Thoracic aorta (tissue), 2 donors: ENCODE results near the gene LIME1. TPM values are rescaled to one million over a fixed set of nuclear protein-coding genes. Genes with fewer than 3 reads are reported as not detected.

Experiments used
- ATAC-seq: fragments of 150-250 bp; one replicate; pipeline ENCODE4 v1.8.0; 2017; ENCODE audit warnings: low read depth; ENCODE audit not compliant: insufficient number of reproducible peaks, low FRiP score
- DNase-seq: peaks from one replicate; pipeline ENCODE4 v3.0.0-alpha.2; 2020; ENCODE audit warnings: low spot score
- H3K27ac ChIP-seq, 2 donors: fragments of 200-600 bp; sonication (generic); 1 replicate in 1 of 2; 2 replicates in 1 of 2; pipeline ENCODE4 v1.5.1; 2016; ENCODE audit warnings: mild to moderate bottlenecking in 2 of 2, moderate library complexity in 2 of 2
- H3K27me3 ChIP-seq: fragments of 200-600 bp; sonication (generic); replicated peaks from 2 replicates; pipeline ENCODE4 v1.6.0; 2016; ENCODE audit warnings: mild to moderate bottlenecking; ENCODE audit not compliant: insufficient read depth
- H3K36me3 ChIP-seq: fragments of 200-600 bp; sonication (generic); one replicate; pipeline ENCODE4 v1.5.1; 2016
- H3K4me1 ChIP-seq, 2 donors: fragments of 200-600 bp; sonication (generic); 1 replicate in 1 of 2; 2 replicates in 1 of 2; pipeline versions ENCODE4 v1.5.1 to v1.6.0; 2016; ENCODE audit warnings: low read depth in 2 of 2, mild to moderate bottlenecking in 1 of 2; ENCODE audit not compliant: control insufficient read depth in 1 of 2
- H3K4me3 ChIP-seq: fragments of 200-600 bp; sonication (generic); 2 replicates; pipeline ENCODE4 v1.5.1; 2016; ENCODE audit warnings: mild to moderate bottlenecking
- H3K9me3 ChIP-seq: fragments of 200-600 bp; sonication (generic); 2 replicates; pipeline ENCODE4 v1.5.1; 2016
- total RNA-seq, 2 donors: library from RNA; depleted of rRNA; stranded (reverse); fragments of >200 nt; gene quantifications; one replicate each; pipeline versions ENCODE4 v1.1.0 to v1.2.3, GENCODE V29; 2016
- TF ChIP-seq, protein P1 (sequence below): fragments of 200-600 bp; sonication (generic); IDR thresholded peaks from one replicate; pipeline ENCODE4 v1.5.1; 2019; ENCODE audit warnings: antibody characterized with exemption

Gene LIME1
- total RNA-seq, 2 donors from 2014 or later: 15.6 to 26.5 TPM

DNA sequence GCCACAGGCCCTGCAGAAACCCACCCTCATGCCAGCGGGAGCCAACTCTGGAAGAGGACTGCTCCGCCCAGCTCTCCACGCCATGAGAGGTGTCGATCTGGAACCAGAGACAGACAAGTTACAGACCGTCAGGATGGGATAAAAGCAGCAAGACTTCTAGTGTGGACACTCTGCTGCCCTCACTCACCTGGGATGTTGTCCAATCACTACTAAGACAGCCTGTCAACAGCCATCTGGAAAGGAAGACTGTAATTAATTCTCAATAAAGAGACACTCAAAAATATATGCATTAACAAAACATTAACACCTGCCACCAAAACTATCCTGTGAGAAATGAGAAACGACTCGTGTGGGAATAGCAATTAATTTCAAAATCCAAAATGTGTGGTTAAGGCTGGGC lies 31.4 kb downstream of the LIME1 start:
- Histone ChIP-seq H3K4me1 (no peaks in the 10 kb centered on the region), H3K27me3 (no peaks in the 10 kb centered on the region), H3K27ac (no peak overlapping the region), H3K4me3 (no peak overlapping the region), H3K9me3 (no peaks in the 10 kb centered on the region), H3K36me3 (peaks cover 3% of the 10 kb centered on the region)
- DNase-seq: no peak
- TF ChIP-seq, protein P1, sequence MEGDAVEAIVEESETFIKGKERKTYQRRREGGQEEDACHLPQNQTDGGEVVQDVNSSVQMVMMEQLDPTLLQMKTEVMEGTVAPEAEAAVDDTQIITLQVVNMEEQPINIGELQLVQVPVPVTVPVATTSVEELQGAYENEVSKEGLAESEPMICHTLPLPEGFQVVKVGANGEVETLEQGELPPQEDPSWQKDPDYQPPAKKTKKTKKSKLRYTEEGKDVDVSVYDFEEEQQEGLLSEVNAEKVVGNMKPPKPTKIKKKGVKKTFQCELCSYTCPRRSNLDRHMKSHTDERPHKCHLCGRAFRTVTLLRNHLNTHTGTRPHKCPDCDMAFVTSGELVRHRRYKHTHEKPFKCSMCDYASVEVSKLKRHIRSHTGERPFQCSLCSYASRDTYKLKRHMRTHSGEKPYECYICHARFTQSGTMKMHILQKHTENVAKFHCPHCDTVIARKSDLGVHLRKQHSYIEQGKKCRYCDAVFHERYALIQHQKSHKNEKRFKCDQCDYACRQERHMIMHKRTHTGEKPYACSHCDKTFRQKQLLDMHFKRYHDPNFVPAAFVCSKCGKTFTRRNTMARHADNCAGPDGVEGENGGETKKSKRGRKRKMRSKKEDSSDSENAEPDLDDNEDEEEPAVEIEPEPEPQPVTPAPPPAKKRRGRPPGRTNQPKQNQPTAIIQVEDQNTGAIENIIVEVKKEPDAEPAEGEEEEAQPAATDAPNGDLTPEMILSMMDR: no peak
- ATAC-seq: no peak

DNA sequence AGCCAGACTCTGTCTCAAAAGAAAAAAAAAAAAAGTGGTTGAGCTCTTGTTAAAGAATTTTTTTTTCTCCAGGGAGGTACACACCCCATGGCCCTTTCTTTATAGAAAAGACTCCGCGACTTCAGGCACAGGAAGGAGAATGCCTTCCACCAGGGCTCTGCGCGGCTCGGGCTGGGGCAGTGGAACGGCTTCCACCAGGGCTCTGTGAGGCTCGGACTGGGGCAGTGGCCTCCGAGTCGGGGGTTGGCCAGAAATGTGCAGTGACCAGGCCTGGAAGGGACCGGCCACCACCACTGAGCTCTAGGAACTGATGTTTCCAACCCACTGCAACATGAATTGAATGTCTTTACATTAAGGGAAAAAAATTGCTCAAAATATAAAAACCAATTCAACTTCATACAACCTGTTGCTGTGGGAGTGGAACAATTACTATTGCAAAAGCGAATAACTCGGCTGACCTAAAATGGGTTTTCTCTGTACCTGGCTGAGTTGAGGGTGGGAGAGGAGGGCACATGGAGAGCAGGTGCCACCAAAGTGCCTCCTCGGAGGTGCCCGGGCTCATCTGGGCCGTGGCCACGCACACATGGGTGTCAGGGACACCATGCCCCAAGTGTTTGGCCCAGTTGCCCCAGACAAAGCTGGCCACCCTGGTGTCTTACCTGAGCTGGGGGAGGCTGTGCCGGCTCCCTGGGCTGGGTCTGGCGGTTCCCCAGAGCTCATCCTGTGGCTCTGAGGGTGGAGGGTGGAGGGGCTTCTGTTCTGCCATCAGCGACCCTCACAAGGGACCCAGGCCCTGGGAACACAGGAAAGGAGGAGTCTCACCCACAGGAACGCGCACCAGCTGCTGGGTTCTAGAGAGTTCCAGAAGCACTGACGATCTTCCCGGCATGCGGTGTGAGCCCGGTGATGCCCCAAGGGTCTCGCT lies 32.4 kb downstream of the LIME1 start:
- H3K27me3 ChIP-seq: no peaks in the 10 kb centered on the region
- ATAC-seq (no peak), DNase-seq (no peak)
- no peaks in the 10 kb centered on the region for H3K9me3 ChIP-seq
- peaks cover 0 to 4% of the 10 kb centered on the region in 2 donors for H3K4me1 ChIP-seq
- H3K27ac ChIP-seq: no peak overlapping the region
- H3K36me3 ChIP-seq: peaks cover 3% of the 10 kb centered on the region
- TF ChIP-seq, protein P1: no peak
- no peak overlapping the region for H3K4me3 ChIP-seq

DNA sequence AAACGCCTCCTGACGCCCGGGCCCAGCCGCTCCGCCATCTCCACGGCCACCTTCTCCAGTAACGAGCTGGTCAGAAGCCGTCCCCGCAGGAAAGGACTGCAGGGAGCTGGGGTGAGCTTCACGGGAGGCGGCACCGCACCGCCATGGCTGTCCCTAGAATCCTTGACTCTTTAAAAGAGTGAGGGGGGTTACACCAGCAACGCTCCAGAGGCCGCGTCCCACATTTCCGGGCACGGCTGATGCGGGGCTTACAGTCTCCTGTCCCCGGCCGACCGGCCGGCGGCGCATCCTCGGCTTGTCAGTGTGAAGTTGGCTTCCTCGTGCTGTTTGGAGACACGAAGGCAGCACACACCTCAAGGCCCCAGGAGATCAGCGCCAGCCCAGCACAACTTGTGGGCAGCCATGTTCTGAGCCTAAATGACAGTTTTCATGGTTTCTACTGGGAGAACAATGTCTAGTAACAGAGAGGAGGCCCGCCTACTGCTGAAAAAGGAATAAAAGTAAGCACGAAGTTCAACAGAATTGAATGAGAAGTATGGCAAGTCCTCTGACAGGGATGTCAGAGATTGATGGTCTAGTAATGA lies 33.5 kb downstream of the LIME1 start:
- H3K27ac ChIP-seq: no peak overlapping the region
- no peak for DNase-seq
- TF ChIP-seq, protein P1: no peak
- H3K4me1 ChIP-seq: peaks cover 0 to 10% of the 10 kb centered on the region in 2 donors
- no peak overlapping the region for H3K4me3 ChIP-seq
- no peak for ATAC-seq
- no peaks in the 10 kb centered on the region for H3K27me3 ChIP-seq
- H3K9me3 ChIP-seq: no peaks in the 10 kb centered on the region
- H3K36me3 ChIP-seq: peaks cover 3% of the 10 kb centered on the region

DNA sequence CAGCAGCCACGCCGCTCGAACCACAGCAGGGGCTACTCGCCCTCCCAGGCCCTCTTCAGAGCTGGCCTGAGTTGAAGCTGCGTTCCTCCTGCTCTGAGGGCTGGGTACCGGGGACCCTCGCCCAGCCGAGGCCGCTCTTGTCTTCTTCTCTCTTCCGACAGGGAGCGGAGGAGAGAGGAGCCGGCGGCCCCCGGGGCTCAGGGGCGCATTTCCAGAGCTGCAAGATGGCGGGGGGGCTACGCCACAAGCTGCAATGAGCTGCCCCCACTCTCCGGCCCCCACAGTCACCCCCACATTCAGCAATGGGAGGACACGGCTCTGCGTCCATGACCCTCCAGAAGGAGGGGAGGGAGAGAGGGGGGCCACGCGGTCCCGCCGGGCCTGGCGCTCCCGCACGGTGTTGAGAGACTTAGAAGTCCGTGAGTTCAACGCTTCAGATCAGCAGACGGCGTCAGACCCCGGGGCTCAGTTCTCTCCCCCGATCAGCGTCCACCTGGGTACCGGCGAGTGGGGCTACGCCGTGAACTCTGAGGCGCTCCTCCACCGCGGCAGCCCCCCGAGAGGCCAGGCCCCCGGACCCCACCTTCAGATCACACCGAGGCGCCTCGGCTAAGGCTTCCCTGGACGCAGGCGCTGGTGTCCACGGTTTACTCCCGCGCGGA lies 34.7 kb downstream of the LIME1 start:
- Histone ChIP-seq H3K27ac (no peak overlapping the region), H3K4me3 (no peak overlapping the region), H3K9me3 (no peaks in the 10 kb centered on the region), H3K36me3 (peaks cover 3% of the 10 kb centered on the region), H3K4me1 (peaks cover 0 to 10% of the 10 kb centered on the region in 2 donors), H3K27me3 (no peaks in the 10 kb centered on the region)
- no peak for DNase-seq
- ATAC-seq: no peak
- TF ChIP-seq, protein P1: no peak
